HCT116 (cell line): ENCODE results near the gene UBE2M. TPM values are rescaled to one million over a fixed set of nuclear protein-coding genes. Genes with fewer than 3 reads are reported as not detected.
A peak's percentile ranks its signal among the peaks of the same experiment; 100 is the strongest.

Source experiments
- ATAC-seq: fragments of 200-7000 bp; cut with Tn5 transposase; 2 replicates; pipeline ENCODE4 v1.9.1; 2020; ENCODE audit warnings: mild to moderate bottlenecking, moderate library complexity
- BruUV-seq: library from RNA; stranded (reverse); fragments of 400-500 nt; replicated peaks from 2 replicates; lab custom pipeline; 2021; lab: Mats Ljungman, UMichigan
- CTCF ChIA-PET: fragments of 300-600 bp; sonication (Branson Sonifier 250); formaldehyde crosslinking; loops from one replicate; lab custom pipeline; 2021; ENCODE audit warnings: antibody characterized with exemption; lab: Charles Lee
- POLR2A ChIA-PET: fragments of 300-600, 350-600 bp; sonication (Branson Sonifier 250); formaldehyde crosslinking; loops from one replicate; lab custom pipeline; 2021; ENCODE audit warnings: antibody characterized with exemption; lab: Charles Lee
- RAD21 ChIA-PET, 2 experiments: fragments of 300-600 bp; sonication (Branson Sonifier 250); formaldehyde crosslinking; loops; one replicate each; lab custom pipeline; 2023; ENCODE audit warnings: low total read pairs in 2 of 2; ENCODE audit not compliant: uncharacterized antibody in 2 of 2, unreplicated experiment in 2 of 2, low non-redundant PET in 1 of 2; lab: Charles Lee
- DNase-seq: peaks from one replicate; pipeline ENCODE4 v3.0.0-alpha.2; 2010; ENCODE audit warnings: low read depth, low spot score
- H2AFZ ChIP-seq: fragments of 200-600 bp; shearing (Covaris generic), sonication (generic); 2 replicates; pipeline ENCODE4 v1.6.1; 2017; ENCODE audit warnings: low read depth, mixed run types, mixed read lengths, antibody characterized with exemption, low read length; ENCODE audit not compliant: poor library complexity, severe bottlenecking
- H3K27ac ChIP-seq: 2 replicates; pipeline ENCODE4 v1.5.1; 2012; ENCODE audit warnings: low read depth, low read length
- H3K27me3 ChIP-seq: fragments of 200-600 bp; sonication (generic); 2 replicates; pipeline ENCODE4 v1.6.1; 2016; ENCODE audit warnings: mixed run types, low read length, mixed read lengths; ENCODE audit not compliant: insufficient read depth
- H3K36me3 ChIP-seq, 2 experiments: fragments of 200-500 bp in 1 of 2; fragments of 200-600 bp in 1 of 2; sonication (Bioruptor generic) in 1 of 2; sonication (generic) in 1 of 2; 2 replicates each; pipeline versions ENCODE4 v1.5.1 to v1.6.1; 2014 to 2016; ENCODE audit warnings: low read length in 2 of 2, inconsistent platforms in 1 of 2, mixed read lengths in 1 of 2, mixed run types in 1 of 2; ENCODE audit not compliant: insufficient read depth in 2 of 2, control insufficient read depth in 1 of 2
- H3K4me1 ChIP-seq, 2 experiments: fragments of 200-600 bp in 1 of 2; sonication (generic) in 1 of 2; 2 replicates each; pipeline versions ENCODE4 v1.5.1 to v1.6.1; 2012 to 2017; ENCODE audit warnings: low read length in 2 of 2, inconsistent platforms in 1 of 2, mild to moderate bottlenecking in 1 of 2, mixed read lengths in 1 of 2, mixed run types in 1 of 2, moderate library complexity in 1 of 2; ENCODE audit not compliant: insufficient read depth in 2 of 2, control insufficient read depth in 1 of 2
- H3K4me2 ChIP-seq: fragments of 200-600 bp; sonication (generic); 2 replicates; pipeline ENCODE4 v1.6.1; 2017; ENCODE audit warnings: mixed run types, low read length, mixed read lengths
- H3K4me3 ChIP-seq, 2 experiments: fragments of 200-600 bp in 1 of 2; sonication (generic) in 1 of 2; replicated peaks in 1 of 2; 2 replicates each; pipeline ENCODE4 v1.5.1; 2011 to 2016; ENCODE audit warnings: low read length in 2 of 2, control low read depth in 1 of 2, low read depth in 1 of 2, mild to moderate bottlenecking in 1 of 2, mixed read lengths in 1 of 2, mixed run types in 1 of 2
- H3K79me2 ChIP-seq: fragments of 200-600 bp; sonication (generic); 2 replicates; pipeline ENCODE4 v1.6.1; 2017; ENCODE audit warnings: mild to moderate bottlenecking, mixed run types, low read length, moderate library complexity, mixed read lengths; ENCODE audit not compliant: insufficient read depth
- H3K9ac ChIP-seq: fragments of 200-600 bp; sonication (generic); 2 replicates; pipeline ENCODE4 v1.6.1; 2016; ENCODE audit warnings: low read length, mixed read lengths
- H3K9me2 ChIP-seq: fragments of 200-600 bp; sonication (generic), shearing (Covaris generic); 2 replicates; pipeline ENCODE4 v1.6.1; 2017; ENCODE audit warnings: mixed run types, mild to moderate bottlenecking, moderate library complexity; ENCODE audit not compliant: insufficient read depth
- H3K9me3 ChIP-seq, 2 experiments: fragments of 200-500 bp in 1 of 2; fragments of 200-600 bp in 1 of 2; sonication (Bioruptor generic) in 1 of 2; sonication (generic) in 1 of 2; 2 replicates each; pipeline ENCODE4 v1.6.1; 2014 to 2017; ENCODE audit warnings: low read length in 2 of 2, mixed read lengths in 2 of 2, inconsistent platforms in 1 of 2, low read depth in 1 of 2, mild to moderate bottlenecking in 1 of 2, mixed run types in 1 of 2, moderate library complexity in 1 of 2; ENCODE audit not compliant: control insufficient read depth in 1 of 2, insufficient read depth in 1 of 2
- H4K20me1 ChIP-seq: fragments of 200-600 bp; sonication (generic), shearing (Covaris generic); 2 replicates; pipeline ENCODE4 v1.6.1; 2017; ENCODE audit warnings: mixed run types, mild to moderate bottlenecking, moderate library complexity; ENCODE audit not compliant: insufficient read depth
- CBX3 ChIP-seq: IDR thresholded peaks from 2 replicates; pipeline ENCODE4 v1.6.1; 2012; ENCODE audit warnings: low read depth
- ELF1 ChIP-seq: IDR thresholded peaks from 2 replicates; pipeline ENCODE4 v1.6.1; 2012; ENCODE audit warnings: low read depth, borderline replicate concordance
- FOSL1 ChIP-seq: IDR thresholded peaks from 2 replicates; pipeline ENCODE4 v1.6.1; 2012; ENCODE audit warnings: low read depth
- REST ChIP-seq: IDR thresholded peaks from 2 replicates; pipeline ENCODE4 v1.6.1; 2012; ENCODE audit warnings: low read depth
- intact Hi-C: fragments of 100-400 bp; cut with micrococcal nuclease; formaldehyde crosslinking; loops from 2 replicates; pipeline ENCODE4 v1.10.0; 2022
- total RNA-seq: library from RNA; stranded (reverse); gene quantifications from one replicate; pipeline ENCODE4 v1.2.1, GENCODE V29; 2021; ENCODE audit not compliant: unreplicated experiment

The UBE2M gene
- total RNA-seq, 1 experiment from 2014 or later = 120 TPM

GRCh38 chr19:58516246-58516836 is 42.1 kb downstream of the UBE2M start:
- TF ChIP-seq FOSL1 = no peak
- no peak for TF ChIP-seq REST
- no peak for TF ChIP-seq ELF1
- no peak for TF ChIP-seq CBX3
- CTCF ChIA-PET = interaction anchor here (1.1 kb wide), 1 partner anchor 30 kb away, joined by 3 read pairs; no protein-coding TSS in a partner anchor
- RAD21 ChIA-PET = no interaction called here
- Histone ChIP-seq H3K27me3 (no peaks in the 10 kb centered on the region), H3K79me2 (peaks cover 51% of the 10 kb centered on the region), H3K4me3 (no peak overlapping the region), H3K9me2 (no peaks in the 10 kb centered on the region), H3K9ac (no peak overlapping the region), H3K36me3 (peaks cover 2 to 17% of the 10 kb centered on the region in 2 experiments; a peak in 2 of 4 replicates), H3K4me2 (no peak overlapping the region), H2AFZ (no peak overlapping the region), H3K4me1 (peaks cover 12 to 41% of the 10 kb centered on the region in 2 experiments), H3K27ac (peak overlapping the region; percentile 80; the same call in 1 of the 2 replicates), H3K9me3 (no peaks in the 10 kb centered on the region), H4K20me1 (no peaks in the 10 kb centered on the region)
- no TSS peak for BruUV-seq
- intact Hi-C loops = loop anchor here (5.0 kb wide), 2 partner anchors 189 to 299 kb away; partner anchors contain the start of gene ZSCAN22
- ATAC-seq = no peak
- no peak for DNase-seq
- POLR2A ChIA-PET = no interaction called here
